ENCODE results near the gene SUN5.

SUN5 gene

GRCh38 chr20:33014336-33015113 lies 10.3 kb upstream of the SUN5 start:
- Histone ChIP-seq H3K27me3 (no peaks in the 10 kb centered on the region), H4K20me1 (no peaks in the 10 kb centered on the region), H3K36me3 (no peaks in the 10 kb centered on the region), H3K9ac (no peak overlapping the region), H3K27ac (no peak overlapping the region), H3K4me3 (no peak overlapping the region), H3K4me2 (peak overlapping the region; percentile 37), H3K9me3 (no peaks in the 10 kb centered on the region), H3K4me1 (peaks cover 29% of the 10 kb centered on the region)
- no peak for TF ChIP-seq Cebpa-rat (IDR thresholded peaks at IDR 0.05)

GRCh38 chr20:33013701-33014326 lies 9.6 kb upstream of the SUN5 start:
- H3K36me3 ChIP-seq: no peaks in the 10 kb centered on the region
- peak overlapping the region; percentile 37 for H3K4me2 ChIP-seq
- H3K9ac ChIP-seq: no peak overlapping the region
- no peak overlapping the region for H3K4me3 ChIP-seq
- no peak overlapping the region for H3K27ac ChIP-seq
- no peaks in the 10 kb centered on the region for H3K27me3 ChIP-seq
- H4K20me1 ChIP-seq: no peaks in the 10 kb centered on the region
- TF ChIP-seq Cebpa-rat (IDR thresholded peaks at IDR 0.05): no peak
- H3K9me3 ChIP-seq: no peaks in the 10 kb centered on the region
- H3K4me1 ChIP-seq: peaks cover 36% of the 10 kb centered on the region

GRCh38 chr20:33012327-33013189 lies 8.3 kb upstream of the SUN5 start:
- Histone ChIP-seq H3K27me3 (no peaks in the 10 kb centered on the region), H4K20me1 (no peaks in the 10 kb centered on the region), H3K9ac (no peak overlapping the region)

GRCh38 chr20:33010674-33011449 lies 6.6 kb upstream of the SUN5 start:
- Histone ChIP-seq H3K4me1 (peaks cover 47% of the 10 kb centered on the region), H3K27ac (no peak overlapping the region)

More at GRCh38 chr20:33012327-33013189, 8.3 kb upstream of the SUN5 start:
- Histone ChIP-seq H3K9me3 (no peaks in the 10 kb centered on the region), H3K4me2 (no peak overlapping the region), H3K4me3 (no peak overlapping the region), H3K36me3 (no peaks in the 10 kb centered on the region), H3K27ac (no peak overlapping the region), H3K4me1 (peaks cover 47% of the 10 kb centered on the region)
- no peak for TF ChIP-seq Cebpa-rat (IDR thresholded peaks at IDR 0.05)

GRCh38 chr20:33010133-33010504 lies 5.9 kb upstream of the SUN5 start:
- H3K27me3 ChIP-seq: no peaks in the 10 kb centered on the region; the same call in 1 of the 2 replicates
- no peaks in the 10 kb centered on the region for H3K9me3 ChIP-seq
- no peak overlapping the region for H3K27ac ChIP-seq
- H3K9ac ChIP-seq: no peak overlapping the region
- no peak overlapping the region for H3K4me3 ChIP-seq
- peak overlapping the region; percentile 78 for H3K4me2 ChIP-seq
- H4K20me1 ChIP-seq: no peaks in the 10 kb centered on the region
- H3K4me1 ChIP-seq: peaks cover 47% of the 10 kb centered on the region
- H3K36me3 ChIP-seq: no peaks in the 10 kb centered on the region
- TF ChIP-seq Cebpa-rat (IDR thresholded peaks at IDR 0.05): no peak

More at GRCh38 chr20:33010674-33011449, 6.6 kb upstream of the SUN5 start:
- Histone ChIP-seq H3K9ac (no peak overlapping the region), H3K4me2 (no peak overlapping the region), H3K36me3 (no peaks in the 10 kb centered on the region), H3K4me3 (no peak overlapping the region), H3K9me3 (no peaks in the 10 kb centered on the region), H3K27me3 (no peaks in the 10 kb centered on the region; the same call in 1 of the 2 replicates), H4K20me1 (no peaks in the 10 kb centered on the region)
- TF ChIP-seq Cebpa-rat (IDR thresholded peaks at IDR 0.05): no peak

GRCh38 chr20:33009214-33010132 lies 5.2 kb upstream of the SUN5 start:
- Histone ChIP-seq H4K20me1 (no peaks in the 10 kb centered on the region), H3K27ac (peak overlapping the region; percentile 45), H3K4me3 (no peak overlapping the region), H3K4me2 (peak overlapping the region; percentile 78), H3K4me1 (peaks cover 41% of the 10 kb centered on the region), H3K36me3 (no peaks in the 10 kb centered on the region), H3K27me3 (no peaks in the 10 kb centered on the region; the same call in 1 of the 2 replicates), H3K9ac (peak overlapping the region; percentile 30; the same call in 1 of the 2 replicates), H3K9me3 (no peaks in the 10 kb centered on the region)
- TF ChIP-seq Cebpa-rat (IDR thresholded peaks at IDR 0.05): no peak

GRCh38 chr20:33008336-33009213 lies 4.3 kb upstream of the SUN5 start:
- no peaks in the 10 kb centered on the region; the same call in 1 of the 2 replicates for H3K27me3 ChIP-seq
- peaks cover 32% of the 10 kb centered on the region for H3K4me1 ChIP-seq
- no peak overlapping the region for H3K4me3 ChIP-seq
- peak overlapping the region; percentile 30; the same call in 1 of the 2 replicates for H3K9ac ChIP-seq
- no peak for TF ChIP-seq Cebpa-rat (IDR thresholded peaks at IDR 0.05)
- H3K27ac ChIP-seq: peak overlapping the region; percentile 45; the same call in 1 of the 2 replicates
- H3K9me3 ChIP-seq: no peaks in the 10 kb centered on the region
- no peaks in the 10 kb centered on the region for H4K20me1 ChIP-seq
- peak overlapping the region; percentile 78 for H3K4me2 ChIP-seq
- H3K36me3 ChIP-seq: no peaks in the 10 kb centered on the region

Data from BLaER1 (cell line).